ENCODE measurements around the gene TYK2. TPM values are rescaled to one million over a fixed set of nuclear protein-coding genes. Genes with fewer than 3 reads are reported as not detected.
"Not testable (repeated sequence)": the region's sequence is repeated elsewhere in the genome, so short reads cannot be mapped to it uniquely, and the experiment has no call there.

The TYK2 gene
- 71.5 TPM for total RNA-seq (ENCODE audit: insufficient read depth, low replicate concordance)

DNA sequence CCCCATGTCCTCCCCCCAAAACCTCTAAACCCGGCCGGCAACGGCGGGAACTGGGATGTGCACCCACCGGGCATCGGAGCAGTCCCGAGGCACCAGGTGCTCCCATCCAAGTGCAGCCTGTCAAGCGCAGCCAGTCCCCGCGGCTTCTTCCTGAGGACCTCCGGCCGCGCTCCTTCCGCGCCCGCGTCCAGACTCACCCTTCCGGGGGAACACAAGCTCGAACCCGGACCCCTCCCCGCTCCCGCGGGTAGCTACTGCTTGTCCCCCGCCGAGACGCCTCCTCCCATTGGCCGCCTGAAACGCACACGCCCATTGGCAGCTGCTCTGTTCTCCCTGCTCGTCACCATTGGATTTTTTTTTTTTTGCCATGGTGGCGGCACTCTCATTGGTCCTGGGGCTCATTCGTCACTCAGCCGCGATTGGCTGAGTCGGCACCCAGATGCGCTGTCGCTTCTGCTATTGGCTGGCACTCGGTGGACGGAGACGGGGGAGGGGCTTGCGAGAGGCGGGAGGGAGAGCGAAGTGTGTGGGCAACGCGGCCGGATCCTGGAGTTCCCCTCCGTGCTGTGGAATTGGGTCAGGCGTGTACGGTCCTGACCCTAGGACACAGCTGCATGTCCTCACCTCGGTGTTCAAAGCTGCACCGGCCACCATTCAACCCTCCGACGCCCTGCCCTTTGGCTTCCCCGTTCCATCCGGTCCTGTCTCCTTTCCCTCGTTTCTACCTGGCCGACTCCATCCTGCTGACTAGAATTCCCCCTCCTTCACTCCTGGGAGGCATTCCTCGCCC is at the start of gene TYK2:
Gene TYK2 (minus strand): TSS at position 260 of the 790 bp plus-strand sequence. CDS start 2,166 bp downstream, outside the sequence.
- DNase-seq (ENCODE audit: low spot score) = peak; percentile 100

GRCh38 chr19:10428996-10429381 is 48.6 kb upstream of the TYK2 start:
- DNase-seq (ENCODE audit: low spot score) = no peak

GRCh38 chr19:10427169-10427568 is 46.8 kb upstream of the TYK2 start:
- no peak for DNase-seq (ENCODE audit: low spot score)

- DNase-seq (ENCODE audit: low spot score) = peak; percentile 57
These were observed 43.8 kb upstream of the TYK2 start for GRCh38 chr19:10424011-10424637.

DNA sequence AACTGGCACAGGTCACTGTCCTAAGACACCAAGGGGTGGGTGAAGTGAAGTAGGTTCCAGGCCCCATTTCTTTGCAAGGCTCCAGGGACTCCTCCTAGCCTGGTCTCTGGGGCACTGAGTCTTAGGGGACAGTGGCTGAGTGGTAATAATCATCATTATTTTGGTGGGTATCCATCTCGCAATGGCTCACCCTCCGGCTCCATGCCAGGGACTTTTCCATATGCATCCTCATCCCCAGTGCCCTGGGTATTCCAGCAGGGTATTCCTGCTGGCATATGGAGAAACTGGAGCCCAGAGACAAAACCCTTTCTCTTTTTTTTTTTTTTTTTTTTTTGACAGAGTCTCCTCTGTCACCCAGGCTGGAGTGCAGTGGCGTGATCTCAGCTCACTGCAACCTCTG is 42.5 kb upstream of the TYK2 start:
- no peak for DNase-seq (ENCODE audit: low spot score)

- DNase-seq (ENCODE audit: low spot score) = no peak
These were observed 41.7 kb upstream of the TYK2 start for GRCh38 chr19:10422046-10422461.

- DNase-seq (ENCODE audit: low spot score) = no peak
These were observed 41.1 kb upstream of the TYK2 start for GRCh38 chr19:10421240-10422045.

DNA sequence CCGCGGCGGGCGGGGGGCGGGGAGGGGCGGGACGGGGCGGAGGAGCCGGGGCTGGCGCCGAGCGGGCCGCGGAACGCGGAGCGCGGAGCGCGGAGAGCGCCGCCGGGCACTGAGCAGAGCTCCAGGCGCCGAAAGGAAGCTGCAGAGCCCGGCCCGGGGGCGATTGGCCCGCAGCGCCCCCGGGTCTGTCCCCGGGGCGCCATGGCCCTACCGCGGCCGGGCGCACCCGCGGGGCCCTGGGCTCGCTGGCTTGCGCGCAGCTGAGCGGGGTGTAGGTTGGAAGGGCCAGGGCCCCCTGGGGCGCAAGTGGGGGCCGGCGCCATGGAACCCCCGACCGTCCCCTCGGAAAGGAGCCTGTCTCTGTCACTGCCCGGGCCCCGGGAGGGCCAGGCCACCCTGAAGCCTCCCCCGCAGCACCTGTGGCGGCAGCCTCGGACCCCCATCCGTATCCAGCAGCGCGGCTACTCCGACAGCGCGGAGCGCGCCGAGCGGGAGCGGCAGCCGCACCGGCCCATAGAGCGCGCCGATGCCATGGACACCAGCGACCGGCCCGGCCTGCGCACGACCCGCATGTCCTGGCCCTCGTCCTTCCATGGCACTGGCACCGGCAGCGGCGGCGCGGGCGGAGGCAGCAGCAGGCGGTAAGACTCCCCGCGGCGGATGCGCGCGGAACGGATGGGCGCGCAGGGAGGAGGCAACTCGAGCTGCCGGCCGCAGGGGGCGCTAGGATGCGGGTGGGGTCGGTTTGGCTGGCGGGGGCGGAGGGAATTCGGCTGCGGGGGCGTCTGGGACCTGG is 40.3 kb upstream of the TYK2 start, which contains the start of gene PDE4A:
Gene PDE4A (plus strand): TSS at position 95 of the 796 bp plus-strand sequence. CDS start 227 bp downstream, at position 322.
- DNase-seq (ENCODE audit: low spot score) = no peak

GRCh38 chr19:10419646-10420443 is 39.5 kb upstream of the TYK2 start:
- no peak for DNase-seq (ENCODE audit: low spot score)

DNA sequence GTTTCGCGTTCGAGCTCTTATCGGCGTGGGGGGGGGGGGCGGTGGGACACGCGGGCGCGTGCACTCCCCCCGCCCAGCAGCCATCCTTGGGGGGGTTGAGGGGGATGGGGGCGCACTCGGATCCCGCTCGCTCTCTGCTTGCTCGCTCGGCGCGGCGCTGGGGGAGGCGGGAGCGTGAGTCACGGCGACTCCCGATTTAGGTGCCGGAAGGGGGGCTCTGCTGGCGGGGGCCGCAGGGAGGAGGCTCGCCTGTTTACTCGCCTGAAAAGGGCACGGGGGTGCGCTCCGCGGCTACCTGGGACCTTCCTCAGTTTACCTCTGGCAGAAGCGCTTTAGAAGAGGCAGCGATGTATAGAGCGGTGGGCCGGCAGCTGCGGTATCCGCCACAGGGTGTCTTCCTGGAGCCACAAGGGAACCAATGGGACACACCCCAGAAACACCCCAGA is 38.9 kb upstream of the TYK2 start:
- no peak for DNase-seq (ENCODE audit: low spot score)

DNA sequence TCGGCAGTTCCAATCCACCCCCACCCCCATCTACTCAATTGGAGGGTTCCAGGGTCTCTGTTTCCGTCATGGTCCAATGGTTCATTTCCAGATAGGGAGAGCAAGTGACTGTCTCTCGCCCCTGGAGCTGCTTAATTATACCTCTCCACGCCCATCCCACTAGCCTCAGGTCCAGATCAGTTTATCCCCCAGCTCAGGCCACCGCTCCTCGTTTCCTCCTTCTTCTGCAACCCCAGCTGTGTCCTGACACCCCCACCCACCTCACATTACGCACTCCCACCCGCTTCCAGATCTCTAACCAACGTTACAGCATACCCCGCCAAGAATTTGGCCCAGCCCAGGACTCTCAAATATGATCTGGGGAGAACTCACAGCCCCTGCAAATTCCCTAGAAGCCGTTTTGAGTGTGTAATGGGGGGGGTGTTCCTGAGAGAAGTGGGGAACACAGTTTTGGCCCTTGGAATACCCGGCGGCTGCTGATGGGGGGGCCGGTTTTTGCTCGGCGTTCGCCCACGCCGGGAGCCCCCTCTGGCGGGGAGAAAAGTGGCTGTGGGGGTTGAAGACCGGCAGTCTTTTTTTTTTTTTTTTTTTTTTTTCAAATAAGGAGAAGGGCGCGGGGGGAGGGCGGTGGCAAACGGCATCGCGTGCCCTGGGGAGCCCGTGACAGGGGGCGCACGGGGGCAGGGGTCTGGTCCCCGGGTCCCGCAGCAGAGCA is 38.3 kb upstream of the TYK2 start:
- no peak for DNase-seq (ENCODE audit: low spot score)

DNA sequence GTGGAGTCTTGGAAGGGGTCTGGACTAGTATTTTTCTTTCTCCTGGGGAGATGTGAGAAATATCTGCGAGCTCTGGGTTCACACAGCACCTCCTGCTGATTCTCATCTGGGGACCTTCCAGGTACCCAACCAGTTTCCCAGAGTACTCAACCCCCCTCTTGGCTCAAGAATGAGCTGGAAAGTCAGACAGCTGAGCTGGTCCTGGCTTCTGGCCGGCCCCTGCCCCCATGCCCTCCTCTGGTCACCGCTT is 37.8 kb upstream of the TYK2 start:
- no peak for DNase-seq (ENCODE audit: low spot score)

GRCh38 chr19:10417541-10418234 is 37.3 kb upstream of the TYK2 start:
- DNase-seq (ENCODE audit: low spot score) = no peak

GRCh38 chr19:10416380-10417257 is 36.2 kb upstream of the TYK2 start:
- DNase-seq (ENCODE audit: low spot score) = peak; percentile 54

DNA sequence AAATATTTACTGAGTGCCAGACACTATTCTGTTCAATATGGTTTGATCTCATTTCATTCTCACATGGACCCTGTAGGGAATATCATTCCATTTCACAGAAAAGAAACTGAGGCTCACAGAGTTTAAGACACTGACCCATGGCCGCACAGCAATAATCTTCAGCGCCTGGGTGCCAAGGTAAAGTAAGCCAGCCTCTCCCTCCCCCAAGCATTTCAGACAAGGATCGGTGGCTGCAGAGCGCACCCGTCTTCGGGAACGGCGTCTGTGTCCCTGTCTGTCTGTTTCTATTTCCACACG is 35.7 kb upstream of the TYK2 start:
- DNase-seq (ENCODE audit: low spot score) = no peak

DNA sequence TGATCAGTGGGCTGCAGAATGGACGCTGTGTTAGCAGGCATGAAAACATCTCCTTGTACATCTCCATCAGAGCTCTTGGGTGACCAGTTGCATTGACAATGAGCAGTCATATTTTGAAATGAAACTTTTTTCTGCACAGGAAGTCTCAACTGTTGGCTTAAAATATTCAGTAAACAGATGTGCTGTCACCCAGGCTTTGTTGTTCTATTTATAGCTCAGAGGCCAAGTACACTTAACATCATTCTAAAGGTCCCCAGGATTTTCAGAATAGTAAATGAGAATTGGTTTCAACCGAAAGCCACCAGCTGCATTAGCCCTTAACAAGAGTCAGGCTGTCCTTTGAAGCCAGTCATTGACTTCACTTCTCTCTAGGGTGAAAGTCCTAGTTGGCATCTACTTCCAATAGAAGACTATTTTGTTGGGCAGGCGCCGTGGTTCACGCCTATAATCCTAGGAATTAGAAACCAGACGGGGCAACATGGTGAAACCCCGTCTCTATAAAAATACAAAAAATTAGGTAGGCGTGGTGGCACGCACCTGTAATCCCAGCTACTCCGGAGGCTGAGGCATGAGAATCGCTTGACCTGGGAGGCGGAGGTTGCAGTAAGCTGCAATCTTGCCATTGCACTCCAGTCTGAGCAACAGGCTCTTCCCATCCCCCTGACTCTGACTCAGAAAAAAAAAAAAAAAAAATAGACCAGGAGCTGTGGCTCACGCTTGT is 32.0 kb upstream of the TYK2 start:
- no peak for DNase-seq (ENCODE audit: low spot score)

- not testable (repeated sequence) for DNase-seq (ENCODE audit: low spot score)
These were observed 30.9 kb upstream of the TYK2 start for GRCh38 chr19:10411224-10411623.

Measured in umbilical cord (tissue), 2 donors.